T-cell (primary cell): ENCODE measurements around the gene CDH4. TPM values are rescaled to one million over a fixed set of nuclear protein-coding genes. Genes with fewer than 3 reads are reported as not detected.

Experiments
- ATAC-seq, 4 experiments: fragments of 200-7000 bp in 3 of 4; fragments of 150-1000 bp in 1 of 4; cut with Tn5 transposase; replicated peaks in 1 of 4; 1 replicate in 3 of 4; 2 replicates in 1 of 4; pipeline ENCODE4 v1.10.0; 2021; ENCODE audit warnings: moderate library complexity in 3 of 4, mild to moderate bottlenecking in 2 of 4, moderate number of reproducible peaks in 1 of 4
- CTCF ChIA-PET, 2 donors: fragments of 300-600 bp; sonication (Branson Sonifier 250); formaldehyde crosslinking; loops; one replicate each; lab custom pipeline; 2022; ENCODE audit warnings: antibody characterized with exemption in 2 of 2; lab: Charles Lee
- POLR2A ChIA-PET, 2 donors: fragments of 300-600 bp; sonication (Branson Sonifier 250); formaldehyde crosslinking; loops; one replicate each; lab custom pipeline; 2022; ENCODE audit warnings: antibody characterized with exemption in 2 of 2; lab: Charles Lee
- DNase-seq, 35 experiments: peaks; one replicate each; pipeline versions ENCODE4 v3.0.0 to v3.0.0-alpha.2; 2013 to 2023
- H3K27ac ChIP-seq: one replicate; pipeline ENCODE4 v1.5.1; 2013; ENCODE audit warnings: low read length
- H3K27me3 ChIP-seq, 2 experiments: replicated peaks in 1 of 2; 1 replicate in 1 of 2; 2 replicates in 1 of 2; pipeline versions ENCODE4 v1.6.1 to v1.7.0; 2013; ENCODE audit warnings: low read length in 1 of 2, mixed read lengths in 1 of 2; ENCODE audit not compliant: control insufficient read depth in 2 of 2, insufficient read depth in 2 of 2; ENCODE audit errors: extremely low read depth in 1 of 2
- H3K36me3 ChIP-seq, 2 donors: 1 replicate in 1 of 2; 2 replicates in 1 of 2; pipeline versions ENCODE4 v1.6.1 to v1.7.0; 2013; ENCODE audit warnings: low read length in 1 of 2; ENCODE audit not compliant: control insufficient read depth in 2 of 2, insufficient read depth in 1 of 2; ENCODE audit errors: extremely low read depth in 1 of 2
- H3K4me1 ChIP-seq, 2 experiments: 1 replicate in 1 of 2; 2 replicates in 1 of 2; pipeline versions ENCODE4 v1.6.1 to v1.7.0; 2013; ENCODE audit warnings: low read length in 2 of 2, mixed read lengths in 1 of 2; ENCODE audit not compliant: insufficient read depth in 2 of 2, control insufficient read depth in 1 of 2; ENCODE audit errors: extremely low read depth in 1 of 2
- H3K4me3 ChIP-seq, 2 donors: 1 replicate in 1 of 2; 2 replicates in 1 of 2; pipeline versions ENCODE4 v1.5.1 to v1.7.0; 2013; ENCODE audit warnings: mild to moderate bottlenecking in 2 of 2, low read length in 1 of 2, moderate library complexity in 1 of 2; ENCODE audit not compliant: control insufficient read depth in 1 of 2; ENCODE audit errors: extremely low read depth in 1 of 2
- H3K9me3 ChIP-seq: 2 replicates; pipeline ENCODE4 v1.7.0; 2013
- H3K27ac Mint-ChIP-seq, 2 donors: one replicate each; pipeline ENCODE4 v1.8.0; 2020 to 2021; ENCODE audit warnings: mild to moderate bottlenecking in 2 of 2, mixed read lengths in 2 of 2
- H3K27me3 Mint-ChIP-seq, 2 donors: one replicate each; pipeline ENCODE4 v1.8.0; 2021 to 2022; ENCODE audit warnings: mixed read lengths in 2 of 2
- H3K36me3 Mint-ChIP-seq: one replicate; pipeline ENCODE4 v1.8.0; 2021; ENCODE audit warnings: mixed read lengths
- H3K4me1 Mint-ChIP-seq, 3 donors: one replicate each; pipeline ENCODE4 v1.8.0; 2020 to 2022; ENCODE audit warnings: mixed read lengths in 3 of 3, mild to moderate bottlenecking in 1 of 3
- H3K4me3 Mint-ChIP-seq, 3 donors: one replicate each; pipeline ENCODE4 v1.8.0; 2020 to 2022; ENCODE audit warnings: mild to moderate bottlenecking in 3 of 3, mixed read lengths in 3 of 3, moderate library complexity in 3 of 3
- H3K9me3 Mint-ChIP-seq, 3 donors: one replicate each; pipeline ENCODE4 v1.8.0; 2020 to 2022; ENCODE audit warnings: mixed read lengths in 3 of 3
- WGBS: methylation state at CpG from one replicate; pipeline ENCODE4 v1.1.5; 2013; ENCODE audit warnings: missing lambda C conversion rate; ENCODE audit not compliant: insufficient coverage; 5-methylcytosine and 5-hydroxymethylcytosine counted together
- total RNA-seq, 35 experiments: library from RNA in 6 of 35; stranded (reverse) in 6 of 35; fragments of 120-200 nt in 1 of 35; gene quantifications; one replicate each; pipeline versions ENCODE4 v1.2.1 to v1.2.4 and lab custom pipeline; 2013 to 2026

Gene CDH4
- total RNA-seq, 5 donors from 2014 or later (not counting 1 experiment from before 2014, with no cell fraction given), result 0.06 to 0.64 (median 0.14) TPM

GRCh38 chr20:61847420-61847748 is 595.3 kb downstream of the CDH4 start:
- H3K36me3 Mint-ChIP-seq, result no peaks in the 10 kb centered on the region
- peaks cover 0 to 3% of the 10 kb centered on the region in 2 donors for H3K27me3 Mint-ChIP-seq
- no peak for DNase-seq
- no peak for ATAC-seq
- 92% methylated on average over 6 of the region's 10 CpGs for WGBS
- Histone ChIP-seq H3K27ac (no peak overlapping the region), H3K36me3 (no peaks in the 10 kb centered on the region), H3K9me3 (no peaks in the 10 kb centered on the region), H3K27me3 (peaks cover 0 to 1% of the 10 kb centered on the region in 2 experiments), H3K4me3 (no peak overlapping the region), H3K4me1 (no peaks in the 10 kb centered on the region)
- H3K4me1 Mint-ChIP-seq, result no peaks in the 10 kb centered on the region
- no peaks in the 10 kb centered on the region for H3K9me3 Mint-ChIP-seq
- ChIA-PET POLR2A (no interaction called here), CTCF (no interaction called here)
- H3K4me3 Mint-ChIP-seq, result no peak overlapping the region
- no peak overlapping the region for H3K27ac Mint-ChIP-seq

- H3K27ac ChIP-seq, result no peak overlapping the region
- Mint-ChIP-seq H3K27ac (no peak overlapping the region), H3K27me3 (peaks cover 0 to 3% of the 10 kb centered on the region in 2 donors), H3K4me3 (no peak overlapping the region), H3K36me3 (no peaks in the 10 kb centered on the region), H3K4me1 (no peaks in the 10 kb centered on the region), H3K9me3 (no peaks in the 10 kb centered on the region)
- H3K4me3 ChIP-seq, result no peak overlapping the region
- no peaks in the 10 kb centered on the region for H3K36me3 ChIP-seq
- ChIA-PET CTCF (no interaction called here), POLR2A (no interaction called here)
- no peaks in the 10 kb centered on the region for H3K9me3 ChIP-seq
- H3K4me1 ChIP-seq, result no peaks in the 10 kb centered on the region
- no peak for DNase-seq
- ATAC-seq, result no peak
- 76% methylated on average over 4 of the region's 7 CpGs for WGBS
- H3K27me3 ChIP-seq, result peaks cover 0 to 4% of the 10 kb centered on the region in 2 experiments
These were observed 595.9 kb downstream of the CDH4 start for GRCh38 chr20:61847986-61848385.

GRCh38 chr20:61848851-61849250 is 596.8 kb downstream of the CDH4 start:
- no peak overlapping the region for H3K4me3 ChIP-seq
- CTCF ChIA-PET, result no interaction called here
- Mint-ChIP-seq H3K36me3 (no peaks in the 10 kb centered on the region), H3K4me1 (no peaks in the 10 kb centered on the region), H3K9me3 (no peaks in the 10 kb centered on the region), H3K27ac (no peak overlapping the region), H3K4me3 (no peak overlapping the region), H3K27me3 (peaks cover 0 to 3% of the 10 kb centered on the region in 2 donors)
- peaks cover 0 to 4% of the 10 kb centered on the region in 2 experiments for H3K27me3 ChIP-seq
- no peaks in the 10 kb centered on the region for H3K9me3 ChIP-seq
- no peaks in the 10 kb centered on the region for H3K4me1 ChIP-seq
- POLR2A ChIA-PET, result no interaction called here
- ATAC-seq (no peak), DNase-seq (no peak)
- no peaks in the 10 kb centered on the region for H3K36me3 ChIP-seq
- WGBS, result 63% methylated on average over 2 of the region's 4 CpGs
- no peak overlapping the region for H3K27ac ChIP-seq

GRCh38 chr20:61849376-61849775 is 597.3 kb downstream of the CDH4 start:
- Histone ChIP-seq H3K4me1 (no peaks in the 10 kb centered on the region), H3K9me3 (no peaks in the 10 kb centered on the region), H3K27ac (no peak overlapping the region), H3K27me3 (peaks cover 0 to 4% of the 10 kb centered on the region in 2 experiments), H3K4me3 (no peak overlapping the region), H3K36me3 (no peaks in the 10 kb centered on the region)
- 74% methylated on average over 11 of the region's 11 CpGs for WGBS
- Mint-ChIP-seq H3K9me3 (no peaks in the 10 kb centered on the region), H3K27ac (no peak overlapping the region), H3K4me1 (no peaks in the 10 kb centered on the region), H3K4me3 (no peak overlapping the region), H3K27me3 (peaks cover 0 to 2% of the 10 kb centered on the region in 2 donors), H3K36me3 (no peaks in the 10 kb centered on the region)
- POLR2A ChIA-PET, result no interaction called here
- CTCF ChIA-PET, result no interaction called here
- ATAC-seq (no peak), DNase-seq (no peak)

GRCh38 chr20:61849822-61850221 is 597.8 kb downstream of the CDH4 start:
- no peaks in the 10 kb centered on the region for H3K9me3 ChIP-seq
- H3K27me3 ChIP-seq, result peaks cover 0 to 4% of the 10 kb centered on the region in 2 experiments
- H3K27ac Mint-ChIP-seq, result no peak overlapping the region
- H3K36me3 Mint-ChIP-seq, result no peaks in the 10 kb centered on the region
- ChIA-PET POLR2A (no interaction called here), CTCF (no interaction called here)
- H3K9me3 Mint-ChIP-seq, result no peaks in the 10 kb centered on the region
- 76% methylated on average over 9 of the region's 12 CpGs for WGBS
- H3K4me3 Mint-ChIP-seq, result no peak overlapping the region
- ATAC-seq (no peak), DNase-seq (no peak)
- no peak overlapping the region for H3K4me3 ChIP-seq
- no peaks in the 10 kb centered on the region for H3K4me1 Mint-ChIP-seq
- no peak overlapping the region for H3K27ac ChIP-seq
- no peaks in the 10 kb centered on the region for H3K4me1 ChIP-seq
- H3K27me3 Mint-ChIP-seq, result no peaks in the 10 kb centered on the region
- no peaks in the 10 kb centered on the region for H3K36me3 ChIP-seq

GRCh38 chr20:61850457-61850856 is 598.4 kb downstream of the CDH4 start:
- WGBS, result 77% methylated on average over 6 of the region's 14 CpGs
- H3K27me3 Mint-ChIP-seq, result no peaks in the 10 kb centered on the region
- no peaks in the 10 kb centered on the region for H3K9me3 Mint-ChIP-seq
- H3K27ac ChIP-seq, result no peak overlapping the region
- H3K27me3 ChIP-seq, result peaks cover 0 to 4% of the 10 kb centered on the region in 2 experiments
- H3K27ac Mint-ChIP-seq, result no peak overlapping the region
- H3K4me1 ChIP-seq, result no peaks in the 10 kb centered on the region
- ATAC-seq (no peak), DNase-seq (no peak)
- H3K9me3 ChIP-seq, result no peaks in the 10 kb centered on the region
- CTCF ChIA-PET, result no interaction called here
- H3K4me3 ChIP-seq, result no peak overlapping the region
- H3K4me3 Mint-ChIP-seq, result no peak overlapping the region
- no peaks in the 10 kb centered on the region for H3K36me3 ChIP-seq
- no peaks in the 10 kb centered on the region for H3K4me1 Mint-ChIP-seq
- POLR2A ChIA-PET, result no interaction called here
- H3K36me3 Mint-ChIP-seq, result no peaks in the 10 kb centered on the region
